Astrocyte (in vitro differentiated cells and primary cell): ENCODE data around the gene SLC16A1. TPM values are rescaled to one million over a fixed set of nuclear protein-coding genes. Genes with fewer than 3 reads are reported as not detected.

Experiments used
- DNase-seq: peaks from one replicate; pipeline ENCODE4 v3.0.0-alpha.2; 2010; ENCODE audit warnings: low read depth
- FAIRE-seq: peaks from 2 replicates; lab custom pipeline; 2011; peaks lifted over from hg19 to GRCh38; lab: Jason Lieb, UNC
- H2AFZ ChIP-seq: 2 replicates; pipeline ENCODE4 v1.6.0; 2012; ENCODE audit warnings: low read depth, low read length, inconsistent platforms
- H3K27ac ChIP-seq: 2 replicates; pipeline ENCODE4 v1.5.1; 2011; ENCODE audit warnings: low read depth, low read length, inconsistent platforms
- H3K27me3 ChIP-seq: 2 replicates; pipeline ENCODE4 v1.6.0; 2011; ENCODE audit warnings: low read length, inconsistent platforms; ENCODE audit not compliant: insufficient read depth
- H3K36me3 ChIP-seq: 2 replicates; pipeline ENCODE4 v1.5.1; 2011; ENCODE audit warnings: low read length, inconsistent platforms; ENCODE audit not compliant: insufficient read depth
- H3K4me1 ChIP-seq: 2 replicates; pipeline ENCODE4 v1.5.1; 2011; ENCODE audit warnings: low read length, inconsistent platforms; ENCODE audit not compliant: insufficient read depth
- H3K4me2 ChIP-seq: 2 replicates; pipeline ENCODE4 v1.6.0; 2012; ENCODE audit warnings: low read length, inconsistent platforms
- H3K4me3 ChIP-seq: 2 replicates; pipeline ENCODE4 v1.5.1; 2011; ENCODE audit warnings: low read depth, mild to moderate bottlenecking, low read length, inconsistent platforms; ENCODE audit not compliant: insufficient read depth
- H3K79me2 ChIP-seq: 2 replicates; pipeline ENCODE4 v1.6.0; 2012; ENCODE audit warnings: mild to moderate bottlenecking, low read length, inconsistent platforms; ENCODE audit not compliant: insufficient read depth
- H3K9ac ChIP-seq: 2 replicates; pipeline ENCODE4 v1.6.0; 2012; ENCODE audit warnings: mild to moderate bottlenecking, low read length, inconsistent platforms
- H3K9me3 ChIP-seq: 2 replicates; pipeline ENCODE4 v1.5.1; 2012; ENCODE audit warnings: low read depth, mild to moderate bottlenecking, low read length, inconsistent platforms; ENCODE audit not compliant: insufficient read depth
- H4K20me1 ChIP-seq: 2 replicates; pipeline ENCODE4 v1.6.0; 2012; ENCODE audit warnings: low read length, inconsistent platforms; ENCODE audit not compliant: insufficient read depth
- H3K27ac Mint-ChIP-seq: one replicate; pipeline ENCODE4 v1.8.0; 2021; ENCODE audit warnings: mild to moderate bottlenecking, mixed read lengths; ENCODE audit not compliant: unreplicated experiment
- H3K27me3 Mint-ChIP-seq: one replicate; pipeline ENCODE4 v1.8.0; 2021; ENCODE audit warnings: low read depth, mixed read lengths; ENCODE audit not compliant: unreplicated experiment
- H3K36me3 Mint-ChIP-seq: one replicate; pipeline ENCODE4 v1.8.0; 2021; ENCODE audit warnings: low read depth, mixed read lengths; ENCODE audit not compliant: unreplicated experiment
- H3K4me1 Mint-ChIP-seq: one replicate; pipeline ENCODE4 v1.8.0; 2021; ENCODE audit warnings: low read depth, mixed read lengths; ENCODE audit not compliant: unreplicated experiment
- H3K4me3 Mint-ChIP-seq: one replicate; pipeline ENCODE4 v1.8.0; 2021; ENCODE audit warnings: mild to moderate bottlenecking, moderate library complexity, mixed read lengths; ENCODE audit not compliant: unreplicated experiment
- H3K9me3 Mint-ChIP-seq: one replicate; pipeline ENCODE4 v1.8.0; 2021; ENCODE audit warnings: mild to moderate bottlenecking, mixed read lengths; ENCODE audit not compliant: unreplicated experiment
- CTCF ChIP-seq: IDR thresholded peaks from 2 replicates; pipeline ENCODE4 v1.5.1; 2011; ENCODE audit warnings: low read depth, mild to moderate bottlenecking, inconsistent platforms, low read length, moderate library complexity; ENCODE audit not compliant: insufficient read depth
- EZH2 ChIP-seq: IDR thresholded peaks from 2 replicates; pipeline ENCODE4 v1.6.1; 2012; ENCODE audit warnings: mild to moderate bottlenecking, low read length, inconsistent platforms; ENCODE audit not compliant: insufficient read depth
- total RNA-seq: library from RNA; stranded (reverse); gene quantifications from 2 replicates; pipeline ENCODE4 v1.2.1, GENCODE V29; 2021

The SLC16A1 gene
- total RNA-seq, 1 donor from 2014 or later: 153 TPM

- Histone ChIP-seq H3K4me2 (no peak overlapping the region), H3K4me1 (no peaks in the 10 kb centered on the region), H2AFZ (no peak overlapping the region), H3K9ac (no peak overlapping the region), H3K36me3 (no peaks in the 10 kb centered on the region), H3K4me3 (no peak overlapping the region), H4K20me1 (no peaks in the 10 kb centered on the region), H3K9me3 (no peaks in the 10 kb centered on the region), H3K27ac (no peak overlapping the region), H3K27me3 (no peaks in the 10 kb centered on the region), H3K79me2 (no peaks in the 10 kb centered on the region)
- Mint-ChIP-seq H3K4me1 (peaks cover 4% of the 10 kb centered on the region), H3K4me3 (no peak overlapping the region), H3K36me3 (no peaks in the 10 kb centered on the region), H3K27ac (no peak overlapping the region), H3K27me3 (no peaks in the 10 kb centered on the region), H3K9me3 (no peaks in the 10 kb centered on the region)
- DNase-seq: no peak
- no peak for FAIRE-seq
- TF ChIP-seq EZH2: no peak
- TF ChIP-seq CTCF: no peak
These were observed 35.6 kb upstream of the SLC16A1 start for GRCh38 chr1:112991402-112992120.

GRCh38 chr1:112990271-112990670 lies 34.3 kb upstream of the SLC16A1 start:
- H3K36me3 ChIP-seq: no peaks in the 10 kb centered on the region
- no peaks in the 10 kb centered on the region for H3K4me1 ChIP-seq
- peaks cover 2% of the 10 kb centered on the region for H3K4me1 Mint-ChIP-seq
- H3K27ac Mint-ChIP-seq: no peak overlapping the region
- no peaks in the 10 kb centered on the region for H3K27me3 Mint-ChIP-seq
- no peak overlapping the region for H3K4me2 ChIP-seq
- no peaks in the 10 kb centered on the region for H3K9me3 ChIP-seq
- no peaks in the 10 kb centered on the region for H3K27me3 ChIP-seq
- TF ChIP-seq EZH2 (no peak), CTCF (no peak)
- no peak for DNase-seq
- H3K4me3 ChIP-seq: no peak overlapping the region
- H3K79me2 ChIP-seq: no peaks in the 10 kb centered on the region
- no peaks in the 10 kb centered on the region for H3K9me3 Mint-ChIP-seq
- H3K4me3 Mint-ChIP-seq: no peak overlapping the region
- H2AFZ ChIP-seq: no peak overlapping the region
- no peak for FAIRE-seq
- H4K20me1 ChIP-seq: no peaks in the 10 kb centered on the region
- no peak overlapping the region for H3K9ac ChIP-seq
- no peak overlapping the region for H3K27ac ChIP-seq
- peaks cover 6% of the 10 kb centered on the region for H3K36me3 Mint-ChIP-seq

- peaks cover 2% of the 10 kb centered on the region for H3K4me1 Mint-ChIP-seq
- no peaks in the 10 kb centered on the region for H3K9me3 Mint-ChIP-seq
These were observed 32.4 kb upstream of the SLC16A1 start for GRCh38 chr1:112988367-112988766.

More at GRCh38 chr1:112988367-112988766, 32.4 kb upstream of the SLC16A1 start:
- H3K4me3 Mint-ChIP-seq: no peak overlapping the region
- no peaks in the 10 kb centered on the region for H3K36me3 ChIP-seq
- FAIRE-seq (no peak), DNase-seq (no peak)
- no peaks in the 10 kb centered on the region for H3K79me2 ChIP-seq
- H3K4me3 ChIP-seq: no peak overlapping the region
- H3K27me3 Mint-ChIP-seq: no peaks in the 10 kb centered on the region
- H3K4me2 ChIP-seq: no peak overlapping the region
- H3K9me3 ChIP-seq: no peaks in the 10 kb centered on the region
- no peak overlapping the region for H3K27ac ChIP-seq
- no peak for TF ChIP-seq EZH2
- no peak for TF ChIP-seq CTCF
- no peaks in the 10 kb centered on the region for H3K27me3 ChIP-seq
- H4K20me1 ChIP-seq: no peaks in the 10 kb centered on the region
- no peak overlapping the region for H3K9ac ChIP-seq
- H2AFZ ChIP-seq: no peak overlapping the region
- H3K36me3 Mint-ChIP-seq: peaks cover 8% of the 10 kb centered on the region
- H3K27ac Mint-ChIP-seq: no peak overlapping the region
- H3K4me1 ChIP-seq: no peaks in the 10 kb centered on the region
